H1 (cell line): ENCODE measurements around the gene PITPNC1. TPM values are rescaled to one million over a fixed set of nuclear protein-coding genes. Genes with fewer than 3 reads are reported as not detected.

Experiments used
- KDM5A ChIP-seq: fragments of 200-600 bp; IDR thresholded peaks from 2 replicates; pipeline ENCODE4 v1.7.1; 2012; ENCODE audit warnings: mild to moderate bottlenecking, low read length, inconsistent platforms, mixed read lengths
- RXRA ChIP-seq: IDR thresholded peaks from 2 replicates; pipeline ENCODE4 v1.6.1; 2011; ENCODE audit warnings: low read depth, mild to moderate bottlenecking, low read length, moderate library complexity; ENCODE audit not compliant: insufficient read depth
- SIN3A ChIP-seq, 2 experiments: IDR thresholded peaks in 1 of 2; conservative IDR thresholded peaks in 1 of 2; 2 replicates each; pipeline ENCODE4 v1.6.1; 2011 to 2012; ENCODE audit warnings: low read length in 2 of 2, improper control_type of control experiment in 1 of 2, low read depth in 1 of 2, mild to moderate bottlenecking in 1 of 2
- SP1 ChIP-seq: IDR thresholded peaks from 2 replicates; pipeline ENCODE4 v1.6.1; 2011; ENCODE audit warnings: low read depth, low read length
- polyA plus RNA-seq, 7 experiments: library from polyadenylated mRNA; depleted of rRNA in 3 of 7; stranded (reverse) in 5 of 7; unstranded in 2 of 7; fragments of >200 nt in 5 of 7; fragments of 200-250 nt in 2 of 7; gene quantifications; 1 replicate in 5 of 7; 2 replicates in 1 of 7; 4 replicates in 1 of 7; pipeline versions ENCODE4 v1.2.1 to v1.2.3, GENCODE V29; 2011 to 2013; ENCODE audit warnings: missing spikeins in 2 of 7, mixed read lengths in 2 of 7
- total RNA-seq: library from RNA; stranded (reverse); fragmentation: NEBNext Ultra II Directional; extraction: Animal tissue kit (Norgen Biotek cat#: 25700); gene quantifications from 2 replicates; pipeline ENCODE4 v1.2.1, GENCODE V29; 2021

Gene PITPNC1
- total and polyA plus RNA-seq, 2 of the 8 experiments (the other 6 are each of a cell fraction or from before 2014, with no cell fraction given) = 17.6 to 54.7 TPM

- TF ChIP-seq SP1 (no peak), RXRA (no peak), KDM5A (no peak), SIN3A (conservative IDR thresholded peaks at IDR 0.05 in 1 of 2, IDR thresholded peaks at IDR 0.05 in 1 of 2; ENCODE audit: low read depth in 1 of 2, low read length in 2 of 2) (0 out of 4 replicates have a peak, but pooled peaks of 1 of the 2 experiments have one; percentile 30)
These were observed 2.6 kb upstream of the PITPNC1 start (continued) for GRCh38 chr17:67374329-67375053.
